GF-D8 (cell line): ENCODE measurements around the gene RNF114.
"Not testable (repeated sequence)": the region's sequence is repeated elsewhere in the genome, so short reads cannot be mapped to it uniquely, and the experiment has no call there.

Experiments used
- DNase-seq: peaks from one replicate; lab custom pipeline; 2025; lab: John Stamatoyannopoulos, UW

RNF114 gene

DNA sequence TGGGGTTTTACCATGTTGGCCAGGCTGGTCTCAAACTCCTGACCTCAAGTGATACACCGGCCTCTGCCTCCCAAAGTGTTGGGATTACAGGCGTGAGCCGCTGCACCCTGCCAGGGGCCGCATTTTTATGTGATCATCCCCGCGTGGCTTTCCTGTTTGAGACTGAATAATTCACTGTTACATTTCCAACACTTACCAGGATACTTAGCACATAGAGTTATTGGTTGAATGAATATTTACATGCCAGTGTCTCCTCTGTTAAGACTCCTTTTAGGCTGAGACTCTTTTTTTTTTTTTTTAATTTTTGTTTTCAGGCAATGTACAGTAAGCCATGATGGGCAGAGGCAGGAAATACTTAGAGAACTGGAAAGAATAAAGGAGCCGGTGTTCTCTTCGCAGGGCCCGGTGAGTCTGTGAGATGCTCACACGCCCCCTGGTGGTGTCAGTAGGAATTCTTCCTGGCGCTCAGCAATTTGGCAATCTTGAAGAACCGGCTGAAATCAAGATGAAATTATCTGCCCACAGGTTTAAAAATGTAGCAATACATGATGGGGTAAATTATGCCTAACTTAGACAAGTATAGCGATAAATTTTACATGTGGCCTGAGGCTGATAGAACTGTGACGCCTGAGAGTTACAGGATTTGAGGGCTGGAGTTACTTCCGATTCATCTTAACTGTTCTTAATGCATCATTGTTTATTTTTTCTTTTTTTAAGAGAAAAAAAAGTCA is 7.6 kb upstream of the RNF114 start:
- DNase-seq: peak; percentile 43

DNA sequence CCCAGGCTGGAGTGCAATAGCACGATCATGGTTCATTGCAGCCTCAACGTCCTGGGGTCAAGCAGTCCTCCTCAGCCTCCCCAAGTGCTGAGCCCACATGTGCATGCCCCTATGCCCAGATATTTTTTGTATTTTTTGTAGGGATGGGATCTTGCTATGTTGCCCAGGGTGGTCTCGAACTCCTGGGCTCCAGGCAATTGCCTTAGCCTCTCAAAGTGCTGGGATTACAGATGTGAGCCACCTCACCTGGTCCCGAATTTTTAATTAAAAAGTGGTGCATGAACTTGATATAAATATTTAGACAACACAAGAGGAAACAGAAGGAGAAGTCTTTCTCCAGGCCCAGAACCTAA is 7.1 kb upstream of the RNF114 start:
- no peak for DNase-seq

DNA sequence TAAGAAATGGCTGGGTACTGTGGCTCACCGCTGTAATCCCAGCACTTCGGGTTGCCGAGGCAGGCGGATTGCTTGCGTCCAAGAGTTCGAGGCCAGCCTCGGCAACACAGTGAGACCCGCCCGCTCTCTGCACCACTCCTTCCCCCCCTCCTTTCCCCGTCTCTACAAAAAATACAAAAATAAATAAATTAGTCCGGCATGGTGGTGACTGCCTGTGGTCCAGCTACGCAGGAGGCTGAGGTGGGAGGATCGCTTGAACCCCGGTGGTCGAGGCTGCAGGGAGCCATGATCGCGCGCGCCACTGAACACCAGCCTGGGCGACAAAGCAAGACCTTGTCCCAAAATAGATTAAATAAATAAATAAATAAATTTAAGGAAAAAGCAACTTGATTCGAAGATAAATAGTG is 448 bp upstream of the RNF114 start:
- DNase-seq: no peak

DNA sequence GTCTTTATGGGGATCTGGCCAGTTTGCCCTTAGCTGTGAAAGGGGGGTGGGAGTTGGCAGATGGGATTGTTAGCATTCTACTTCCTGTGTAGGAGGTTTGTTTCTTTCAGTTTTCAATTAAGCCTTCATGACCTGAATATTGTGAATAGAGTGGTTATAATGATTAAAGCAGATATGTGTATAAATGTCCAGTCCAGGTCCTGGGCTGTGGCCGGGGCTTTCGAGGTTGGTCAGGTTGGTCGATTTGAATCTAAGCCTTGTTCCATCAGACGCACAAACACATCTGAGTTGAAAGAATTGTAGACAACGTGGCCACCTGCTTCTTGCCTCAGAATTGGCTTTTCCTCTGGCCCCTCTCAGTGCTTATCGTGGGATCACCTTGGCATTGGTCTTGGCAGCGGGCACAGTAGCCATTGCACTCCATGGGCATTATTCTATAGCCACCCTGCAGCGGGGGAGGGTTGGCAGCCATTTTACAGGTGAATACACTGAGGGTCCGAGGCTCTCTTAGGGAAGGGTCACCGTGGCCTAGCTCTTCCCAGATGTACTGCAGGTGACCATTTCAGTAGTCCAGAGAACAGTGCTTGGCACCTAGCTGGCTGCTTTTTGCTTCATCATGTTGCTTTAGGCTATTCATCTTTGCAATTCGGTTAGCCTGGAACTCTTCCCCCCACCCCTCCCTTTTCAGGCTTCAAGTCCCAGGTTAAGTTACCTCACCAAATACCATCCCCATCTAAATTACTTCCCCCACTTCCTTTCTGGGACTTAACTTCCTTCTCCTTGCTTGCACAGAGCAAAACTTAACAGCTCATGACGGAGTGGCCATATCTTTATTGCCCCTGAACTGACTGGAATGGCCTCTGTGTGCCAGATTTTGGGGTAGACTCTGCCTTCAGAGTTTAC is 1.1 kb downstream of the RNF114 start:
- DNase-seq: peak; percentile 66

DNA sequence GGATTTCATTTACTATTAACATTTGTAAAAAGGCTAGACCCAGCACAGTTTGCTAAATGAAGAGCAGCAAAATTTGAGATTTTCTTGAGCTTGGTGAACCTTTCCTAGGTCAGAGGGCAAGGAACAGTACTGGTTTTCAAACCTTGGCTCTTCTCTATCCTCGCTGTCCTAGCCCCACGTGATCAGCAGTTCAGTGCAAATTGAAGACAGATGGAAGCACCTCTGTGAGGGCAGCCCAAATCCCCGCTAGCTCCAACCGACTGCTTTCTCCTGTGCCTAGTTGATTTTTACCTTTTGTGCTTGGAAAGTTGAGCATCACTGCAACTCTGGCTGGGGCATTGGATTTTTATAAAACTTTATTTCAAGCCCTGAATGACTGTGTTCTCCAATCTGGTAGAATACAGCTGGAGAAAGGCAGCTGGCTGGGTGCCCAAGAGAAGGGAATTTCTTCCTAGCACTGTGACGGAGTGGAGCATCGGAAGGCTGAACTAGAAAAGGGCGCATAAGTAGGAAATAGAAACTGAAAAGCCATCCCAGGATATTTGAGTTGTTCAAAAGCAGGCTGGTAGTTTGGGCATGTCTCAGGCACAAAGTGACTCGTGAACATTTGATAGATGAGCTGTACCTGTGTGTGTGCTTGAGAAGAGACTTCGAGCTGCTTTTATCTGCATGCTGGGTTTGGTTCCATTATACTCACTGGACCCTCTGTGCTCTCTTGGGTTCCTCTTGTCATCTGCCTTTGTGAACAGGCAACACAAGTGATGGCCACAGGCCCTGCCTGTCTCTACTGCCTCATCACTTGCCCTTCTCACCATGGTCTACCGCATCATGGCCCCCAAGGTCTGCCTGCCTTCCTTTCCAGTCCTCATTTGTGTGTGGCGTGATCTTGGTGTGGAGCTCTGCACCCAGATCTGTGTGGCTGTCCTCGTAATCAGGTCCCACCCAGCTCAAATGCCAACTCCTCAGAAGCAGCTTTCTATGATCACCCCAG is 2.3 kb downstream of the RNF114 start:
- DNase-seq: no peak

GRCh38 chr20:49941456-49941855 is 5.3 kb downstream of the RNF114 start:
- no peak for DNase-seq

GRCh38 chr20:49942303-49942702 is 6.1 kb downstream of the RNF114 start:
- DNase-seq: no peak

GRCh38 chr20:49942942-49943341 is 6.7 kb downstream of the RNF114 start:
- no peak for DNase-seq

GRCh38 chr20:49945306-49945700 is 9.1 kb downstream of the RNF114 start:
- no peak for DNase-seq

- no peak for DNase-seq
These were observed 9.7 kb downstream of the RNF114 start for GRCh38 chr20:49945701-49946477.

GRCh38 chr20:49948178-49948577 is 12.0 kb downstream of the RNF114 start:
- DNase-seq: no peak

- DNase-seq: no peak
These were observed 12.8 kb downstream of the RNF114 start for GRCh38 chr20:49948809-49949507.

GRCh38 chr20:49951151-49951550 is 15.0 kb downstream of the RNF114 start:
- no peak for DNase-seq

- DNase-seq: no peak
These were observed 19.0 kb downstream of the RNF114 start for GRCh38 chr20:49955167-49955566.

DNA sequence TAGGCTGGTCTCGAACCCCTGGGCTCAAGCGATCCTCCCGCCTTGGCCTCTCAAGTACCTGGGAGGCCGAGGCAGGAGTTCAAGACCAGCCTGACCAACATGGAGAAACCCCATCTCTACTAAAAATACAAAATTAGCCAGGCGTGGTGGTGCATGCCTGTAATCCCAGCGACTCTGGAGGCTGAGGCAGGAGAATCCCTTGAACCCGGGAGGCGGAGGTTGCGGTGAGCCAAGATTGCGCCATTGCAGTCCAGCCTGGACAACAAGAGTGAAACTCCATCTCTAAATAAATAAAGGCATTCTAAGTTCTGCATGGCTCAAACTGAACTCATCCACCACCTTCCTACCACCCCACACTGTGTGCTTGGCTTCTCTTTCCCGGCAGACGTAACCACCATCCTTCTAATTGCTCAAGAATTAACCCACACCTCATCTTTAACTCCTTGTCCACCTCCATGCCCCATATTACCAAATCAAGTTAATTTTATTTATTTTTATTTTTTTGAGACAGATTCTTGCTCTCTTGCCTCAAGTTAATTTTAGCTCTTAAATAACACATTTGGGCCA is 19.7 kb downstream of the RNF114 start:
- DNase-seq: not testable (repeated sequence)

DNA sequence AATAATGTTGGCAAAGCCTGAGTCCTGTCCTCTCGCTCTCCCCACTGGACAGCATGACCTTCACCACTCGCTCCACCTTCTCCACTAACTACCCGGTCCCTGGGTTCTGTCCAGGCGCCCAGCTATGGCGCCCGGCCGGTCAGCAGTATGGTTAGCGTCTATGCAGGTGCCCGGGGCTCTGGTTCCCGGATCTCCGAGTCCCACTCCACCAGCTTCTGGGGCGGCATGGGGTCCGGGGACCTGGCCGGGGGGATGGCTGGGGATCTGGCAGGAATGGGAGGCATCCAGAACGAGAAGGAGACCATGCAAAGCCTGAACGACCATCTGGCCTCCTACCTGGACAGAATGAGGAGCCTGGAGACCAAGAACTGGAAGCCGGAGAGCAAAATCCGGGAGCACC is 20.5 kb downstream of the RNF114 start:
- DNase-seq: no peak

- not testable (repeated sequence) for DNase-seq
These were observed 21.1 kb downstream of the RNF114 start for GRCh38 chr20:49957089-49957938.

DNA sequence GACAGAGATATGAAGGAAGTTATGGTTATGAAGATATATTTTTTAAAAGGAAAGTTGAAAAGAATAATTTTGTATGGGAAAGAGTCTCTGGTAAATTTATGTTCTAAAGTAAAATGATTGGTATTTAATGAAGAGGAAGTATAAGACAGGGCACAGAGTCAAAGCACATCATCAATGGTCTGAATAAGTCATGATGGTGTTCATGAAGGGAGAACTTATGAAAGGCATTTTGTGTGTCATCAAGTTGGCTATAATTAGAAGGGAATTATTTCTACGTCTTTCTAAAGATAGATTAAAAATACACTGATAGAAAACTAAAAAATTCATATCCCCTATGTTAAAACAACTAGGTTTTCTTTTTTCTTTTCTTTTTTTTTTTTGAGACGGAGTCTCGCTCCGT is 25.2 kb downstream of the RNF114 start:
- DNase-seq: no peak
